ENCODE measurements around the gene CTLA4. TPM values are rescaled to one million over a fixed set of nuclear protein-coding genes. Genes with fewer than 3 reads are reported as not detected.
A peak's percentile ranks its signal among the peaks of the same experiment; 100 is the strongest.

Gene CTLA4
- total and polyA plus RNA-seq, 10 of the 15 experiments (the other 5 are each of a cell fraction or from before 2014, with no cell fraction given), result not detected

DNA sequence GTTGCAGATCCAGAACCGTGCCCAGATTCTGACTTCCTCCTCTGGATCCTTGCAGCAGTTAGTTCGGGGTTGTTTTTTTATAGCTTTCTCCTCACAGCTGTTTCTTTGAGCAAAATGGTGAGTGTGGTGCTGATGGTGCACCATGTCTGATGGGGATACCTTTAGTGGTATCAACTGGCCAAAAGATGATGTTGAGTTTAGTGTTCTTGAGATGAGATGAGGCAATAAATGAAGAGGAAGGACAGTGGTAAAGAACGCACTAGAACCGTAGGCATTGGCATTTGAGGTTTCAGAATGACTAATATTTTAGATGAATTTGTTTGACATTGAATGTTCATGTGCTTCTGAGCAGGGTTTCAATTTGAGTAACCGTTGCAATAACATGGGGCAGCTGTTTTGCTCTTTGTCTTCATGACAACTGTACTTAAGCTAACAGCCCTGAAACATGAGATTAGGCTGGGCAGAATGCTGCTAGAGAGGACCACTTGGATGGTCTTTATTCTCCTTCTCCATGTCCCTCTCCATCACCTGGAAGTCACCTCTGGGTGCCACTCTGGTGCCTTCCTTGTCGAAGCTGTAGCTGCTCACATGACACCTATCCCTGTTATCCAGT lies 3.9 kb downstream of the CTLA4 start (continued):
- TF ChIP-seq EP300 (IDR thresholded peaks at IDR 0.05; ENCODE audit: borderline replicate concordance in 1 of 2, control insufficient read depth in 1 of 2, low read depth in 2 of 2, low read length in 2 of 2) (peak; percentile 78 to 91), SIN3A (IDR thresholded peaks at IDR 0.05; ENCODE audit: low read depth, low read length) (no peak), TCF7 (IDR thresholded peaks at IDR 0.05; ENCODE audit: borderline replicate concordance) (no peak), EZH2 (IDR thresholded peaks at IDR 0.05; ENCODE audit: borderline replicate concordance, control insufficient read depth, low read depth, low read length) (no peak), SPI1 (IDR thresholded peaks at IDR 0.05; ENCODE audit: borderline replicate concordance, insufficient read depth, low read depth, low read length) (no peak), SP1 (IDR thresholded peaks at IDR 0.05; ENCODE audit: low read depth, low read length) (no peak), TAF1 (IDR thresholded peaks at IDR 0.05; ENCODE audit: borderline replicate concordance, low read depth, low read length) (no peak), BRCA1 (IDR thresholded peaks at IDR 0.05; ENCODE audit: low read depth, low read length) (no peak), TARDBP (IDR thresholded peaks at IDR 0.05; ENCODE audit: borderline replicate concordance) (no peak), ZNF207 (IDR thresholded peaks at IDR 0.05; ENCODE audit: borderline replicate concordance) (no peak), STAT3 (IDR thresholded peaks at IDR 0.05; ENCODE audit: low read depth, low read length) (no peak), IRF4 (IDR thresholded peaks at IDR 0.05; ENCODE audit: low read depth, low read length) (peak; percentile 98), HDGF (IDR thresholded peaks at IDR 0.05) (no peak), WRNIP1 (IDR thresholded peaks at IDR 0.05; ENCODE audit: borderline replicate concordance, low read depth, low read length) (no peak), SRF (IDR thresholded peaks at IDR 0.05; ENCODE audit: low read depth in 2 of 2, low read length in 2 of 2) (no peak), EGR1 (IDR thresholded peaks at IDR 0.05; ENCODE audit: borderline replicate concordance in 1 of 2, low read depth in 2 of 2, low read length in 2 of 2) (no peak), TBL1XR1 (IDR thresholded peaks at IDR 0.05; ENCODE audit: low read depth, low read length) (0 out of 2 replicates have a peak, but pooled peaks have one; percentile 33), RAD51 (IDR thresholded peaks at IDR 0.05) (no peak), GATAD2B (conservative IDR thresholded peaks at IDR 0.05; ENCODE audit: low read depth) (peak; percentile 45; the same call in 1 of the 2 replicates), NFYA (IDR thresholded peaks at IDR 0.05; ENCODE audit: borderline replicate concordance, low read depth, low read length) (no peak)
- TF ChIP-seq, protein P1, sequence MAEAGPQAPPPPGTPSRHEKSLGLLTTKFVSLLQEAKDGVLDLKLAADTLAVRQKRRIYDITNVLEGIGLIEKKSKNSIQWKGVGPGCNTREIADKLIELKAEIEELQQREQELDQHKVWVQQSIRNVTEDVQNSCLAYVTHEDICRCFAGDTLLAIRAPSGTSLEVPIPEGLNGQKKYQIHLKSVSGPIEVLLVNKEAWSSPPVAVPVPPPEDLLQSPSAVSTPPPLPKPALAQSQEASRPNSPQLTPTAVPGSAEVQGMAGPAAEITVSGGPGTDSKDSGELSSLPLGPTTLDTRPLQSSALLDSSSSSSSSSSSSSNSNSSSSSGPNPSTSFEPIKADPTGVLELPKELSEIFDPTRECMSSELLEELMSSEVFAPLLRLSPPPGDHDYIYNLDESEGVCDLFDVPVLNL (IDR thresholded peaks at IDR 0.05; ENCODE audit: low read depth, low read length), result no peak
- TF ChIP-seq, protein P2, sequence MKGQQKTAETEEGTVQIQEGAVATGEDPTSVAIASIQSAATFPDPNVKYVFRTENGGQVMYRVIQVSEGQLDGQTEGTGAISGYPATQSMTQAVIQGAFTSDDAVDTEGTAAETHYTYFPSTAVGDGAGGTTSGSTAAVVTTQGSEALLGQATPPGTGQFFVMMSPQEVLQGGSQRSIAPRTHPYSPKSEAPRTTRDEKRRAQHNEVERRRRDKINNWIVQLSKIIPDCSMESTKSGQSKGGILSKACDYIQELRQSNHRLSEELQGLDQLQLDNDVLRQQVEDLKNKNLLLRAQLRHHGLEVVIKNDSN (IDR thresholded peaks at IDR 0.05; ENCODE audit: borderline replicate concordance, extremely low read length, insufficient read depth, low read depth, low read length), result no peak
- TF ChIP-seq, protein P3, sequence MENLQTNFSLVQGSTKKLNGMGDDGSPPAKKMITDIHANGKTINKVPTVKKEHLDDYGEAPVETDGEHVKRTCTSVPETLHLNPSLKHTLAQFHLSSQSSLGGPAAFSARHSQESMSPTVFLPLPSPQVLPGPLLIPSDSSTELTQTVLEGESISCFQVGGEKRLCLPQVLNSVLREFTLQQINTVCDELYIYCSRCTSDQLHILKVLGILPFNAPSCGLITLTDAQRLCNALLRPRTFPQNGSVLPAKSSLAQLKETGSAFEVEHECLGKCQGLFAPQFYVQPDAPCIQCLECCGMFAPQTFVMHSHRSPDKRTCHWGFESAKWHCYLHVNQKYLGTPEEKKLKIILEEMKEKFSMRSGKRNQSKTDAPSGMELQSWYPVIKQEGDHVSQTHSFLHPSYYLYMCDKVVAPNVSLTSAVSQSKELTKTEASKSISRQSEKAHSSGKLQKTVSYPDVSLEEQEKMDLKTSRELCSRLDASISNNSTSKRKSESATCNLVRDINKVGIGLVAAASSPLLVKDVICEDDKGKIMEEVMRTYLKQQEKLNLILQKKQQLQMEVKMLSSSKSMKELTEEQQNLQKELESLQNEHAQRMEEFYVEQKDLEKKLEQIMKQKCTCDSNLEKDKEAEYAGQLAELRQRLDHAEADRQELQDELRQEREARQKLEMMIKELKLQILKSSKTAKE (IDR thresholded peaks at IDR 0.05; ENCODE audit: low read depth, poor library complexity, severe bottlenecking), result no peak
